GM21619 (cell line): ENCODE measurements around the gene IQSEC3.

ENCODE experiments used
- ATAC-seq: cut with Tn5 transposase; IDR thresholded peaks from one replicate; pipeline ENCODE4 v1.9.1; 2021; ENCODE audit not compliant: unreplicated experiment

Gene IQSEC3

DNA sequence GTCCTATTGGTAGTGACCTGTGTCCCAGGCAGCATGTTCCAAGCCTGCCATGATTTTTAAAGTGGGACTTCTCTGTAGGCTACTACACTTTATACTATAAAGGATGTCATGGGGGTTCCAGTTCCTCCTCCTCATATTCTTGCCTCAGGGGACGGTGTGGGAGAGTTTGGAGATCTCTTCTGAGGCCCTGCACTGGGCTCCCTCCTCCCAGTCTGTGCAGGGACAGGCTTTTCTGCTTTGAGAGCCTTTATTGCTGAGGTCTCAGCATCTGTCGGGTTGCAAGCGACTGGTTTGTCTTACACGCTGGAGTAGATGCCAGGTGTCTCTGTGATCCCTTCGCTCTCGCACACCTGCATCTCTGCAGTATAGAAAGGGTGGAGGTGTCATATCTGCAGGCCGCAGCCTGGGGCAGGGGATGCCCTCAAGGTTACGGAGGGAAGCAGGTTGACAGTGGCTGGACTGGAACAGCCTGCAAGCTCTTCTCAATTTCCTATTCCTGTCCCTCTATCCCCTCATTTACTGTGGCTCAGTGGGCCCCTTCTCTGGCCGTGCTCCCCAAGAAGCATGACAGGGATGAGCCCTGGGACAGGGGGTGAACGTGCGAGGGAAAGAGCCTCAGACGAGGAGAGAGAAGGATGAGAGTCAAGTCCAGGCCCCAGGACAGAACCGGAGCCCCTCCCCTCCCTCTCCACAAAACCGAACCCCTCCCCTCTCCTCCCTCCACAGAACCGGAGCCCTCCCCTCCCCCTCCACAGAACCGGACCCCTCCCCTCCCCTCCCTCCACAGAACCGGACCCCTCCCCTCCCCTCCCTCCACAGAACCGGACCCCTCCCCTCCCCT is 96.1 kb downstream of the IQSEC3 start:
- ATAC-seq = no peak

- no peak for ATAC-seq
Measured at GRCh38 chr12:163406-163986, 96.9 kb downstream of the IQSEC3 start.

DNA sequence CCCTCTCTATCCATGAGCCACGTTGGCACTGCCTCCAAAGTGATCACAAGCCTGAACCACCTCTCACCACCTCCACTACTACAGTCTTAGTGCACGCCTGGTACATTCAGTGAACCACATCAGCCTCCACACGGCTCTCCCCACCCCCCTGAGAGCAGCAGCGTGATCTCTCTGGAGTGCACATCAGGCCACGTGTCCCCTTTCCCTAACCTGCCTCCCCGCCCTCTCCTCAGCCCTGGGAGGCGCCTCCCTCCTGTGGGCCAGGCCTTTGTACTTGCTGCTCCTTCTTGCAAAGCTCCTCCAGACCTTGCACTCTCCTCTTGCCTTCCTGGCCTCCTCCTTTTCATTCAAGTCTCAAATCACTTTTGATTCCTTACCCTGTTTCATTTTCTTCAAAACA is 97.6 kb downstream of the IQSEC3 start:
- no peak for ATAC-seq

DNA sequence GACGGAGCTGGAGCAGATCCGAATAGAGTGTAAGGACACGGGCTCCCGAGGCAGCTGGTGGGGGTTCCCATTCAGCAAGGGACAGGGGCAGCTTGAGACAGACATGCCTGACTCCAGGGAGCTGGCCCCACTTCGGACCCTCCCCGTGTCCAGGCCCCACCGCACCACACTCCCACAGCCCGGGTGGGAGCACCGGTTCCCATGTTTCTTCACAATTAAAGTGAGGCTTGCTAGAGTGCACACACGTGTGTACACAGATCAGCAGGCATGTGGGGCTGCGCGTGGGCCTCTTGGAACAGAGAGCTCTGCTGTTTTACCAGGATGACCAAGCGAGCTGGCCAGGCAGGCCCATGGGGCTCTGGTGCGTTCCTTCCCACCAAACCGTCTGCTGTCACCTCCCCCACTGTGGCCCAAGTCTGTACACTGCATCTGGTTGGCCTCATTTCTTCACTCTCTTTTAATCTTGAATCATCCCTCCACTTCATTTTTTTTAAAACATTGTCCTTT is 99.3 kb downstream of the IQSEC3 start:
- ATAC-seq = no peak

- ATAC-seq = no peak
Measured at GRCh38 chr12:166425-167075, 100.0 kb downstream of the IQSEC3 start.

GRCh38 chr12:167959-168600 is 101.5 kb downstream of the IQSEC3 start:
- ATAC-seq = no peak

DNA sequence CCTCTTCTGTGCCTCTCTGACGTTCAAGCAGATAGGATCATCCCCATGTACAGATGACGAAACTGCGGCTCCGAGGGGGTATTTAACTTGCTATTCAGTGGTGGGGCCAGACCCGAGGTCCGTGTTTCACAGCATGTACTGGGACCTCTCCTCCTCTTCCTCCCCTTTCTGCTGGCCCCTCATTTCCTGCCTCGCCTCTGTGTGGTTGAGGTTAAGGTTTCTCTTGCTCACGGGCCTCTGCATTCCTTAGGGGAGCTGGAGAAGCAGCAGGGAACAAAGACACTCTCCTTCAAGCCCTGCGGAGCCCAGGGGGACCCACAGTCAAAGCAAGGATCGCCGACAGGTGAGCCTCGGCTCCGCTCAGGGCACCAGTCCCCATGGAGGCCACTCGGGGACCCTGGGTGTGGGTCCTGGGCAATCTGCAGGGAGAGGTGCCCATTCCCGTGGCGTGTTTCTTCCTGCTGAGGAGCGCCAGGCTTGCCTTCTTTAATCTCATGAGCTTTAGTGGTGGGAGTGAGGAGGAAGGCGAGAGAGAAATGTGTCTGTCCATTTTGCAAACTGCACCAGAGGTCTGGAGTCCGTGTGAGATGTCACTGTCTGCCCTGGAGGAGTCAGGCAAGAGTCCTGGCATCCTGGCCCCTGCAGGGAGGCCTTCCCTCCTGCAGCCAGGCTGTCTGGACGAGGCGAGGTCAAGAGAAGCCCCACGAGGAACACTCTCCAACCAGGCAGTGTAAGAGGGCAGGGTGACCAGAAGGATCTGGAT is 102.4 kb downstream of the IQSEC3 start:
- no peak for ATAC-seq

DNA sequence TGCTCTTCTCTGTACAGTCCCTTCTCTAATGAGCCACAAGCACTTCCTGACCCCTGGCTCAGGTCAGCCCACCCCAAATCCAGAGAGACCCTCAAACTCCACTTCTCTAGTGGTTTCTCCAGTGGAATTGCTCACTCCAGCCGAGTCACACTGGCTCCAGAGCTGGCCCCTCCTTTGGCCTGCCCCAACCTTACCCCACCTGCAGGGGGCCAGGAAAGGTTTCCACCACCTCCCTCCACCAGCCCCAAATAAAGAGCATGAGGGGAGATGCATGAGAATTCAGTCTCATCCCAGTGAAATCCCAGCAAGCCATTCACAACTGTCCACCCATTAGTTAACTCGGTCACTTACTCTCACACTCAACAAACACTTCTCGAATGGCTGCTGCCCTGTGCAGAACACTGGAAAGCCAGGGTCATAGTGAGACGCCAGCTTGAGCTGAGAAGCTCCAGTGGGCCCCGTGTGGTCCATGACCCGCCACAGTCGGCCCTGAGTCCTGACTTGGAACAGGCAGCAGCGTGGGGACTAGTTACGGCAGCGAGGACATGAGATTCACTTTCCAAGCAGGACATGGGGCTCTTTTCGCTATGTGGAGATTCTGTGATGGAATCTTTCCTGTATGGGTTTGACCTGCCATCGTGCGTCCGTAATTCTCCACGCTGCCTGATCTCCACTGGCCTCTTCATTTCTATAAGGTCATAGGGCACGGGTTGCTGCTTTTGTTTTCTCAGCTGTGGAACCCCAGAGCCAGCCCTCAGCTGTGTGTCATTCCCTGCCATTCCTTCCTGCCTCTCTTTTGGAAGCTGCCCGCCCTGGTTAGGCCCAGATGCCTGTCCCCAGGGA is 103.2 kb downstream of the IQSEC3 start:
- no peak for ATAC-seq

DNA sequence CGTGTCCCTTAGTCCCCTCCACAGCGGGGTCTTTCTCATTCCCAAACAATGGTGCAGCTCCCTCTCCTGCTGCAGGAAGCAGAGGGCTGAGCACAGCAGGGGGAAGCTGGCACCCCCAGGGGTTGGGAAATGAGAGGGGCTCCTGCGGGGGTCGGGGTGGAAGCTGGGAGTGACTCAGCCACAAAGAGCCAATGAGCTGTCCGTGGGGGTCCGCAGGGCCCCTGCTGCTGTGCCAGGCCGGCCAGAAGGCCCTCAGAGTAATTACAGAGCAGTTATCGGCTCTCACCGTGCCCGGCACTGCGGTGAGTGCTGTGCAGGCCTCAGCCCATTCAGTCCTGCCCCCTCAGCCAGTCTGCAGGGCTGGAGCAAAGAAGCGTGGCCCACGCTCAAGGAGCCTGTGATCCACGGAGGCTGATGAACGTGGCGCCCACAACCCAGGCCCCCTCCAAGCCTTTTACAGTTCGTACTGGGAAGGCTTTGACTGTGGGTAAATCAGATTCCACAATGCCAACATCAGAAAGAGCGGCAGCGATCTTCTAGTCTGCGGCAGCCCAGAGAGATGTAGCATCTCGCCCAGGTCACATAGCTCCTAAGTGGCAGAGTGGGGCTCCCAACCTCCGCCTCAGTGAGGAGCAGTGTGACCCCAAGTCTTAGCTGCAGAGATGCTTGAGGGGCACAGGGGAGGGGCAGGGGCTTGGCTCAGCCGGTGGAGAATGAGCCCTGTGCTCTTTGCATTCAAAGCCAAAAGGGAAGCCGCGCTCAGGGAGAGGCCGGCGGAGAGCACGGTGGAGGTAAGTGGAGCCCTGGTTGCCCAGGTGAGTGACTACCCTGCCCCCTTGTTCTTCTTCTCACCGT is 104.0 kb downstream of the IQSEC3 start:
- ATAC-seq = no peak

DNA sequence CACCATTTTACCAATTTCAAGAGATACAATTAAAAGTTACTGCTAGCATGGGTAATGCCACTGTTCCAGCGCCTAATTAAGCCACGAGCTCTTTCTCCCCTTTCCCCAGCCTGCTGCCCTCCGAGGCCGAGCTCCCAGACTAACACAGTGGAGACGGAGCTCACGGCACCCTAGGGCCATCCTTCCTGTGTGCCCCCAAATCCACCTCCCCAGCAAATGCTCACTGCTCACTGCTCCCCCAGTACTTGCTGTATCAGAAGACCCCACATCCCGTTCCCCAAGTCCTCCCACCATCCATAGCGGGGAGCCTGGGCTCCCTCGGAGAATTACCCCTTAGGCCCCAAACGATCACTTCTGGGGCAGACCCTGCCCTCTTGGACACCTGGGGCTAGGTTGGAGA is 104.7 kb downstream of the IQSEC3 start:
- no peak for ATAC-seq

- ATAC-seq = no peak
Measured at GRCh38 chr12:171743-172676, 105.4 kb downstream of the IQSEC3 start.

- ATAC-seq = no peak
Measured at GRCh38 chr12:172732-173161, 106.2 kb downstream of the IQSEC3 start.

GRCh38 chr12:174124-174523 is 107.6 kb downstream of the IQSEC3 start:
- no peak for ATAC-seq

GRCh38 chr12:174596-174995 is 108.0 kb downstream of the IQSEC3 start:
- ATAC-seq = no peak

- ATAC-seq = no peak
Measured at GRCh38 chr12:175250-175649, 108.7 kb downstream of the IQSEC3 start.

DNA sequence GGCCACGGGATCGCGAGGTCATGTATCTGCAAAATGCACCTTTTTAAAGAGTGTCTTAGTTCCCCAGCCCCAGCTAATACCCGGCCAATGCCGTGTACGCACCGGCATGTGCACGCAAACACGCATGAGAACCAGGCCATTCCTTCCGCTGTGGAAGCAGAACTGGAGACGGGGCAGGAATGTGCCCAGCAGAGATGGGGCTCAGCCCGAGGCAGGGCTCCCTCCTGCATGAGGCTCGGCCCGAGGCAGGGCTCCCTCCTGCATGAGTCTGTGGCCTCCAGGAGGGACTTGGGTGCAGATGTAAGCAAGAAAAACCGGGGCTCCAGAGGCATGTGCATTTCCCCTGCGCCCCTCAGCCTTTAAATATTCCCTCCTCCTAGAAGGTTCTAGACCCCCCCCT is 109.2 kb downstream of the IQSEC3 start:
- ATAC-seq = no peak

GRCh38 chr12:176321-177181 is 110.0 kb downstream of the IQSEC3 start:
- ATAC-seq = no peak
